Umbilical cord (tissue), 2 donors: Measurements from ENCODE around the gene MAP3K3. TPM values are rescaled to one million over a fixed set of nuclear protein-coding genes. Genes with fewer than 3 reads are reported as not detected.
"Not testable (repeated sequence)": the region's sequence is repeated elsewhere in the genome, so short reads cannot be mapped to it uniquely, and the experiment has no call there.

ENCODE experiments used
- DNase-seq: peaks from one replicate; pipeline ENCODE4 v3.0.0-alpha.2; 2015; ENCODE audit warnings: low spot score
- total RNA-seq: library from RNA; depleted of rRNA; stranded (reverse); fragments of >200 nt; gene quantifications from one replicate; pipeline ENCODE4 v1.2.3, GENCODE V29; 2014; ENCODE audit warnings: low replicate concordance; ENCODE audit not compliant: insufficient read depth

MAP3K3 gene
- total RNA-seq, 1 donor from 2014 or later: 33.7 TPM

DNA sequence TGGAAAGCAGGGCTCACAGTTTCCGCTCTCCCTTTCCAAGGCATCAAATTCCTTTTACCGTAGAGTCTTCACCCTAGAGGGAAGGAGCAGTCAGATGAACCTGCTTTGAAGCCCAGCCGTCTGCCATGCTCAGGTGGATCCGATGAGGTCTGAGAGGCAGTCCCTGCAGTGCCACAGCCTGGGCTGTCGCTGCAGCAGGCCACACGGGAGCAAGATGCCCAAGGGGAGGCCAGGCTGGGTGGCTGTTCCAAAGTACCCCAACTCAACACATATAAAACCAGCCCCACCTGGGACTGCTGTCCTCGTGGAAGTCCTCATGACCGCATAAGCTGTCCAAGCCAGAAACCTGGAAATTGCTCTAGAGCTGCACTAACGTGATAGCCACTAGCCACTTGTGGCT, 82.6 kb downstream of the MAP3K3 start:
- no peak for DNase-seq

DNA sequence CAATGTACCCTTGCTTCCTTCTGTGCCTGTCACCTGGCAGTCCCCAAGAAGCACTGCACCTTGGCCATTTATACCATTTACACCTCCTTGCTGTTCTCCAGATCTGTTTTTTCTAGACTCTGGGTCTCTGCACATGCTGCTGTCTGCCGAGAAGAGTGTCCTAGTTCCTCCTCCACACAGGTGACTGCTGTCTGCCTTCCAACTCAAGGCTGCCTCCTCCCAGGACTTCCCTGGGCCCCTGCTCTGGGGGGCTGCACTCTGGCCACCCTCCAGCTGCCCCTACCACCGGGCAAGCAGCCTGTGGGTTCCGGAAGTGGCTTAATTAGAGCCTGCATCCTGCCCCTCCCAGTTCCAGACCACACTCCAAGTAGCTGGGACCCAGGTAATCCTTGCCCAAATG, 83.4 kb downstream of the MAP3K3 start:
- no peak for DNase-seq

DNA sequence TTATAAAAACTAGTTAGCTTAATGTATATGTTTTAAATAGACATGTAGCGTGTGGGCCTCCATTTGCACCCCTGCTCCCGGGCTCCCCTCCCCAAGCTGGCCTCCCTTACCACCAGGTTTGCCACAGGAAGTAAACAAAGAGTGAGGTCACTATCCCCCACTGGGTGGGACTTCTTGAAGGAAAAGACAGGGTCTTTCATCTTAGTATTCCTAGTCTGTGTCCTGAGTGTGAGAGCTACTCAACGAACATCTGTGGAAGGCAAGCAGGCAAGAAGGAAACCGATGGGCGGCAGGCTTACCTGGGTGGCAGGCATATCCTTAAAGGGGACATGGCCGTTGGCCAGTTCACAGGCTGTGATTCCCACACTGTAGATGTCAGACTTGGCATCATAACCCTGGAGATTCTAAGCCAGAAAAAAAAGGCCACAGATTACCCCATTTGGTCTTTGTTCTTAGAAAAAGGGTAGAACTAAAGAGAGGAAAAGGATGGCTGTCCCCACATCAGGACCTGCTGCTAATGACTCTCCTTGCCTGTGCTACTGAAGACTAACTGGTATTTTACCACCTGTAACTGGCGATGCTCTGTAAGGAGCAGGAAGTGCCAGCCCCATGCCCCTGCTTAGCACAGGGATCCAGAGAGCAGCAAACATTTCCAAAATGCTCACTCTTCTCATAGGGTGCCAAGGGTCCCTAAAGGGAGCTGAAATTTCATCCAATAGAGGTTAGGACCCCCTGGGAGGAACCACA, 84.3 kb downstream of the MAP3K3 start:
- DNase-seq: no peak

DNA sequence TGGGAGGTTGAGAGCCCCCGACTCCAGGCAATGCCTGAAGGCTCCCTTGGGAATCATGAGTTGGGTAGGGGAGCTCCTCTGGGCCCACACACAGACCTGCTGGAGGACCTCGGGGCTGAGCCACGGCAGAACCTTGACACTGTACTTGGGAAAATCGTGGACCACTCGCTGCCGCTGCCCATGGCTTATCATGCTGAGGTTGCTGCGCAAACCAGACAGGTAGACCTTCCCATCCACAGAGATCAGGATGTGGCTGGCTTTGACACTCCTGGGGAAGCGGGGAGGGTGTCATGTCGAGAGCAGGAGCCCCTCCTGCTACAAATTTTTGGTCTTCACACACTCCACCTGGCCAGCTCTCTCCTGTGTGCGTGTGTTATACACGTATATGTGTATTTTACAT, 84.9 kb downstream of the MAP3K3 start:
- DNase-seq: no peak

DNA sequence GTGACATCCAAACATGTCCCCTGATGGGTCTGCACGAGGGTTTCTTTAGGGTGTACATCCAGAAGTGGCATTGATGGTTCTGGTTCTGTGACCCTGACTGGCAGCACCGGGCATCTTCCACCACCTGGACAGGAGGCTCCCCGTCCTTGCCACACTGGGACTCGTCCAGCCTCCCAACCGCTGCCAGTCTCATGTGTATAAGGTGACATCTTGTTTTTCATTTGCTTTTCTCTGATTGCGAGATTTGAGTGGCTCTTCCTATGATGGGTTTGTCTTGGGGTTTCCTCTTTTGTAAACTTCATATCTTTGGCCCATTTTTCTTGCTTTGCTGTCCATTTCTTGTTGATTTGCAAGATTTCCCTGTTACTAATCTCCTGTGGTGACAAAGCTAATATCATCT, 86.9 kb downstream of the MAP3K3 start:
- DNase-seq: no peak

DNA sequence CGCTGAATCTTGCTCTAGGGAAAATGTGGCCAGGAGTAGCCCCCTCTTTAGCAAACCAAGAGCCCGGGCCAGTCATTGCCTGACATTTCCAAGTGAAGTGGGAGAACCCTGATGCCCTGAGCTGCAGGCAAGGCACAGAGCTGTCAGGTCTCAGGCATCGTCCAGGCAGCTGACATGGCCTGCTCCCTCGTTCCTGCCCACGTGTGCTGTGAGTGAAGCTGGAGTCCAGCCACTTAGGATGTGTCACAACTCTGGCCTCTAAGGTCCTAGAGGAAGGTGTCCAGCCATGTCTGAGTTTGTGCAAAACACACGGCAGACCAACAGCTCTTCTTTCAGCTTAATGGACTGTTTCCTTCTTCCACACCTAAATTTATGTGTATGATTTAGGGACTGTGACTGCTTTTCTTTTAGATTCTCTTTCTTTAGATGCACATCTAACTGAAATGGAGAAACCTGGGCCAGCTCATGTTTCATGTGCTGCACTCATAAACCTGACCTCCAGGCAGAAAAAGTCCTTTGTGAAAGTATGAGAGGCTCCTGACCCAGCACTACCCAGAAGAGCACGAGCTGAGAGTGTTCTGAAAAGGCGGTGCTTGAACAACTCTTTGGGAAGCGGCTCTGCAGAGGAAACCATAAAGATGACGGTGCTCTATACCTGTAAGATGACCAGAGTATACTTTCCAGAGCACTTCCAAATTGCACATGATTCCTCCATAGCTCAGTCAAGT, 92.5 kb downstream of the MAP3K3 start:
- DNase-seq: no peak

DNA sequence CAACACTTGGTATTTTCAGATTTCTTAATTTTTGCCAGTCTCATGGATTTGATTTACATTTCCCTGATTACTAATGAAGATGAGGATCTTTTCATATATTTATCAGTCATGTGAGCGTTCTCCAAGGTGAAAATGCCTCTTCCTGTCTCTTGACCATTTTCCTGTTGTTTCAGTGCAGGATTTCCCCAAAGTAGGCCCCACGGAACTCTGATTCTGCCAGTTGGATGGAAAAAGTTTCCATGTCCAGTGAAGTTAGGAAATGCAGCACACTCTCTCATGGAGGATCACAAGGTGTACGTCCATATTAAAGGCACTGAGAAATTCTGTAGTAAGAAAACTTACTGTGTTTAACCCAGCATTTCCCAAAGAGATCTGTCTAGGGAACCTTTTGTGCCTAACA, 94.2 kb downstream of the MAP3K3 start:
- DNase-seq: no peak

DNA sequence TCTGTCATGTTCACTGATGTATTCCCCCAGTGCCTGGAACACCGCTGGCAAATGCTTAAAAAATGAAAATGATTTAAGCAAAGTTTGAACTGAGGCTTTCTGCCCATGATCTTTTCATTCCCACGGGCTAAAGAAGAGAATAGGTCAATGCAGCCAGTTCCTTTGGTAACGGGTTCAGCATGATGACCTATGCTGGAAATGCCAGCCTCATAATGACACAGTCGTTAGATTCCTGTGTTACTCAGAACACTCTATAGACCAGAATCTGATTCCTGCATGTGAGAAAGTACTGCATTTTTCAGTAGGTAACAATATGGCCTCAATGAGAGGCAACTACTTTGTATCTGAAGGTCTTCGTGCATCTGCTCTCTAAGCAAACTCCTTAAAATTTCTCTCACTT, 96.8 kb downstream of the MAP3K3 start:
- DNase-seq: no peak

DNA sequence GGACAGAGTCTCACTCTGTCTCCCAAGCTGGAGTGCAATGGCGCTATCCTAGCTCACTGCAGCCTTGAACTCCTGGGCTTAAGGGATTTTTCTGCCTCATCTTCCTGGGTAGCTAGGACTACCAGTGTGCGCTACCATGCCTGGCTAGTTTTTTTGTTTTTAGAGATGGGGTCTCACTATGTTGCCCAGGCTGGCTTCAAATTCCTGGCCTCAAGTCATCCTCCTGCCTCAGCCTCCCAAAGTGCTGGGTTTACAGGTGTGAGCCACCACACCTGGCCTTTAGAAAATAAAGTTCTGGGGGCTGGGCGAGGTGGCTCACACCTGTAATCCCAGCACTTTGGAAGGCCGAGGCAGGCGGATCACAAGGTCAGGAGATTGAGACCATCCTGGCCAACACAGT, 98.0 kb downstream of the MAP3K3 start:
- not testable (repeated sequence) for DNase-seq

DNA sequence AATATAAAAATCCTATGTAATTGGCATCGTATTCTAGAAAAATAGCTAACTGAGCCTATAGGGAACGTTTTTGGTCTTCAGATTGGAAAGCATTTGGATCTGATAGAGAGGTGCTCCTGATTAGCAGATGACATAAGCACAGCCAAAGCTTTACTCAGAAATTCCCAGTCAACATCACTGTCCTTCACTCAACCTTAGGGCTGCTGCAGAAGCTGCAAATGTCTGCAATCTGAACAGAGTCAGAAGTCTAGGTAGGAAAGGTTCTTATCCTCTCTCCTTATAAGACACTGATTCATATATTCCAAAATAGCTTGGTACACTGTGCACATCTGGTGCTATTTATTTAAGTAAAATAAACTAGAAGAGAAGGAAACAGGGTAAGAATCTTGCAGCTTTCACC, 100.2 kb downstream of the MAP3K3 start:
- no peak for DNase-seq

DNA sequence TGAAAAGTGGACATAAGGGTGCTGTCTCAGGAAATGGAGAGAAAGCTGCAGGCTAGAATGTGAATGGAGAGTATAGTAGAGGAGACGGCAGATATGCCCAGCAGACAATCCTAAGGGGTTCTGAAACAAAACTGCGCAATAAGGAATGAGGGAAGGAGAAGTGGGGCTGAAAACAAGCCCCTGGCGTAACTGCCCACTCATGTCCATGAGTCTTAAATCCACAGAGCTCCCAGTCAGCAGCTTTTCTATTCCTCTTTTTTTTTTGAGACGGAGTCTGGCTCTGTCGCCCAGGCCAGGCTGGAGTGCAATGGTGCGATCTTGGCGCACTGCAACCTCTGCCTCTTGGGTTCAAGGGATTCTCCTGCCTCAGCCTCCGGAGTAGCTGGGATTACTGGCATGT, 113.5 kb downstream of the MAP3K3 start:
- DNase-seq: no peak

DNA sequence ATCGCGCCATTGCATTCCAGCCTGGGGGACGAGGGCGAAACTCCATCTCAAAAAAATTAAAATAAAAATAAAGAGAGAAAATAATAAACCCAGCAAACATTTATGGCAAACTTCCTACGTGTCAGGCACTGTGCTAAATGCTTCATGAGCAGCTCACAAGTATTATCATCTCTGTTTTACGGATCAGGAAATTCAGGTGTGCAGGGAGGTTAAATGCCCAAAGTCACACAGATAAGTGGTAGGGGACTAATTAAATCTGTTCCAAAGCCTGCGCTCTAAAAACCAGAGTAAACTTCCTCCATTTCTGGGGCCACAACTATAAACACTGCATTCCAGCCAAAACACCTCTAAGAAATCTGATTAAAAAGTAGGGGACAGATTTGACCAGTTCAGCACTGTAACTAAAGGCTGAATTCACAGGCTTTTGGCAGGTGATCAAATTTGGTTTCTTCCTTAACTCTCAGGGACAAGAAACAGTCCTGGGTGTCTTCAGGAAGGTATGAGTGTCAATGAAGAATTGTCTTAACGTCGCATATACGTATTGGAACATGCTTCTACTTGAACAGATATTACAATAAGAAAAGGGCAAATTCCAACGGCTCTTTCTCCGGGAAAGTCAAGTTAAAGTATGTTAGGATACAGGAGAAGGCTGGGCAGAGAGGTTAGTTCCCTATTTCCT, 118.4 kb downstream of the MAP3K3 start:
- peak; percentile 30 for DNase-seq

DNA sequence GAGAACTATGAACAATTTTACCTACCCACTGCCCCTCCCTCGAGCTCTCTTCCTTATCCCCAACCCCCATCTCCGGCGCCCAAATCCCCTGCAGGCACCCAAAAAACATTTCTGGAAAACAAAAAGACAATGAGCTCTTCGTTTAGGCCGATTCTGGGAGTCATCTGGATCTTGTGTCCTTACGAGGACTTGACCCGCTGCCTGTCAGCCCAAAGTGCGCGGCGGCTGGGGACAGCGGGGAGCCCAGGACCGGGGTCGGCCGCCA, 118.9 kb downstream of the MAP3K3 start:
- DNase-seq: no peak

DNA sequence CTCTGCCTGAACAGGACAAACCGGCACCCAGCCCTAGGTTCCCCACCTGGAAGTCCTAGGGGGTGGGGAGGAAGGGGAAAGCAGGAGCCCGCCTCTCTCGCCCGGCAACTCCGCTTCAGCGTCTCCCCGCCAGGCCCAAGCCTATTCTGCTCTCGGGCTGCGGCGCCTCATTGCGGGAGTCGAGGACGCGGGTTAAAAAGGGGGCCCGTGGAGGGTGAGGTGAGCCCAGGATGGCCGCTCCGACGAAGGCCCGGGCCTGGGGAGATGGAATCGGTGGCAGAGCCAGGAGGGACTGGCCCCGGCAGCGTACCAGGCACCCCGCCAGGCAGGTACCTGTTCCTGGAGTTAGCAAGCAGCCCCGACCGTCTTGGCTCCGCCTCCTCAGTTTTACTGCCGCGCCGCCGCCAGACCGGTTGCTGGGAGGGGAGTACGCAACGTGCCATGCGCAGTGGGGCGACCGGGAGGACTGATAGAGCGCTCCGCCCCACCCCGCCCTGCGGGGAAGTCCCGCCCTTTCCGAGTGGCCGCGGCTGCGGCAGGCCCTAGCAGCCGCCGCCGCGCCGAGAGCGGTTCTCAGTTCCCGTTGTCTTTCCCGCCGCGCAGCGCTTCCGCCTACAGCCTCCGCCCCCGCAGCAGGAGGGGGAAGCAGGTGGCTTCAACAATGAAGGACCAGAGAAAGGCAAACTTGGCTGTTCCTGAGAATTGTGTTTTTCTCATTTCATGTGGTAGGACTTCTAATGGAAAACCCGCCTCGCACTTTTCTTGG, 119.4 kb downstream of the MAP3K3 start, which contains the start of gene STRADA:
Gene STRADA (minus strand): TSS at position 392 of the 766 bp plus-strand sequence. CDS start 13,430 bp downstream, outside the sequence.
- DNase-seq: peak; percentile 99

Other genes starting within 250 kb of the MAP3K3 start
- 42.1 TPM for gene CYB561, start 176.1 kb upstream of the MAP3K3 start, total RNA-seq
- gene ACE, start 145.4 kb upstream of the MAP3K3 start, total RNA-seq: 4.8 TPM
- gene KCNH6, start 99.1 kb upstream of the MAP3K3 start, total RNA-seq: not detected
- gene DCAF7, start 71.9 kb upstream of the MAP3K3 start, total RNA-seq: 14.2 TPM
- gene TACO1, start 21.5 kb upstream of the MAP3K3 start, total RNA-seq: 9.4 TPM
- gene LIMD2, start 77.7 kb downstream of the MAP3K3 start, total RNA-seq: 3.6 TPM
- gene STRADA, start 119.4 kb downstream of the MAP3K3 start, total RNA-seq: 10.6 TPM
- 58.5 TPM for gene CCDC47, start 151.2 kb downstream of the MAP3K3 start, total RNA-seq
- gene DDX42, start 151.8 kb downstream of the MAP3K3 start, total RNA-seq: 79.2 TPM
- 42.1 TPM for gene PSMC5, start 205.0 kb downstream of the MAP3K3 start, total RNA-seq
- 45.5 TPM for gene FTSJ3, start 205.2 kb downstream of the MAP3K3 start, total RNA-seq
- gene SMARCD2, start 220.3 kb downstream of the MAP3K3 start, total RNA-seq: 103 TPM